Gastroesophageal sphincter (tissue), 4 donors: ENCODE measurements around the gene DPM3. TPM values are rescaled to one million over a fixed set of nuclear protein-coding genes. Genes with fewer than 3 reads are reported as not detected.

Experiments used
- ATAC-seq: fragments of 150-250 bp; one replicate; pipeline ENCODE4 v1.9.1; 2016; ENCODE audit warnings: mild to moderate bottlenecking, moderate library complexity
- H3K27ac ChIP-seq, 4 donors: fragments of 200-600 bp; sonication (generic) in 3 of 4; 1 replicate in 3 of 4; 2 replicates in 1 of 4; pipeline ENCODE4 v1.5.1; 2016 to 2019
- H3K27me3 ChIP-seq: fragments of 200-600 bp; sonication (generic); one replicate; pipeline ENCODE4 v1.5.1; 2019
- H3K36me3 ChIP-seq, 2 donors: fragments of 200-600 bp; sonication (generic); one replicate each; pipeline ENCODE4 v1.5.1; 2019; ENCODE audit warnings: control low read depth in 1 of 2
- H3K4me1 ChIP-seq, 3 donors: fragments of 200-600 bp; sonication (generic); 1 replicate in 2 of 3; 2 replicates in 1 of 3; pipeline ENCODE4 v1.5.1; 2016 to 2019; ENCODE audit warnings: control low read depth in 2 of 3
- H3K4me3 ChIP-seq, 2 donors: fragments of 200-600 bp; sonication (generic); one replicate each; pipeline ENCODE4 v1.5.1; 2019; ENCODE audit warnings: mild to moderate bottlenecking in 1 of 2, moderate library complexity in 1 of 2
- H3K9me3 ChIP-seq, 3 donors: fragments of 200-600 bp; sonication (generic); one replicate each; pipeline ENCODE4 v1.5.1; 2017 to 2019; ENCODE audit warnings: control low read depth in 2 of 3
- CTCF ChIP-seq, 4 experiments: fragments of 200-600 bp in 2 of 4; fragments of 450-650 bp in 2 of 4; sonication (generic) in 1 of 4; IDR thresholded peaks; one replicate each; pipeline ENCODE4 v1.5.1; 2017 to 2019; ENCODE audit warnings: antibody characterized with exemption in 4 of 4, mild to moderate bottlenecking in 2 of 4, moderate library complexity in 2 of 4
- EP300 ChIP-seq: sonication (generic); formaldehyde crosslinking; IDR thresholded peaks from one replicate; pipeline ENCODE4 v1.6.1; 2017; ENCODE audit warnings: antibody characterized with exemption, mild to moderate bottlenecking
- POLR2A ChIP-seq, 2 donors: fragments of 450-650 bp; IDR thresholded peaks; one replicate each; pipeline ENCODE4 v1.6.1; 2017; ENCODE audit warnings: antibody characterized with exemption in 2 of 2, mild to moderate bottlenecking in 2 of 2, moderate library complexity in 1 of 2
- POLR2AphosphoS5 ChIP-seq: sonication (generic); formaldehyde crosslinking; IDR thresholded peaks from one replicate; pipeline ENCODE4 v1.6.1; 2017; ENCODE audit warnings: antibody characterized with exemption
- WGBS, 2 donors: methylation state at CpG; one replicate each; pipeline ENCODE4 v1.1.5; 2018; ENCODE audit warnings: low coverage in 1 of 2; 5-methylcytosine and 5-hydroxymethylcytosine counted together
- total RNA-seq, 4 donors: library from RNA; depleted of rRNA; stranded (reverse); fragments of >200 nt; gene quantifications; one replicate each; pipeline ENCODE4 v1.1.0, GENCODE V29; 2016

The DPM3 gene
- total RNA-seq, 4 donors from 2014 or later, result 57.9 to 128 (median 87.7) TPM

- peak overlapping the region in 3 of 4 donors; percentile 84 to 99 (median 91) for H3K27ac ChIP-seq
- H3K4me1 ChIP-seq, result peaks cover 0 to 62% (median 30%) of the 10 kb centered on the region in 3 donors
Observed at GRCh38 chr1:155126556-155127104, 13.7 kb downstream of the DPM3 start.

GRCh38 chr1:155125946-155126555 is 14.3 kb downstream of the DPM3 start:
- 20 to 45% methylated on average over 3 to 8 of the region's 53 CpGs for WGBS, 2 donors
- TF ChIP-seq CTCF (IDR thresholded peaks at IDR 0.05) (no peak), POLR2A (IDR thresholded peaks at IDR 0.05) (no peak), POLR2AphosphoS5 (no peak), EP300 (no peak)
- ATAC-seq, result peak; percentile 64

More at GRCh38 chr1:155126556-155127104, 13.7 kb downstream of the DPM3 start:
- TF ChIP-seq EP300 (no peak), CTCF (IDR thresholded peaks at IDR 0.05) (no peak), POLR2AphosphoS5 (no peak), POLR2A (IDR thresholded peaks at IDR 0.05) (no peak)
- Histone ChIP-seq H3K4me3 (peak overlapping the region; percentile 55 to 83), H3K27me3 (no peaks in the 10 kb centered on the region), H3K36me3 (peaks cover 0 to 6% of the 10 kb centered on the region in 2 donors), H3K9me3 (no peaks in the 10 kb centered on the region)
- 2 to 15% methylated on average over 8 to 15 of the region's 32 CpGs for WGBS, 2 donors
- peak; percentile 14 for ATAC-seq

GRCh38 chr1:155125511-155125945 is 14.8 kb downstream of the DPM3 start:
- H3K9me3 ChIP-seq, result no peaks in the 10 kb centered on the region
- TF ChIP-seq POLR2A (IDR thresholded peaks at IDR 0.05) (no peak), CTCF (IDR thresholded peaks at IDR 0.05) (no peak), POLR2AphosphoS5 (no peak), EP300 (no peak)
- H3K36me3 ChIP-seq, result no peaks in the 10 kb centered on the region
- ATAC-seq, result no peak
- peaks cover 0 to 51% (median 30%) of the 10 kb centered on the region in 3 donors for H3K4me1 ChIP-seq
- no peaks in the 10 kb centered on the region for H3K27me3 ChIP-seq
- H3K27ac ChIP-seq, result peak overlapping the region in 3 of 4 donors; percentile 84 to 99 (median 91)
- WGBS, 2 donors, result 20% methylated on average over 1 of the region's 11 CpGs; no CpG with 5 or more reads in 1 of the 2 donors
- H3K4me3 ChIP-seq, result no peak overlapping the region

More at GRCh38 chr1:155125946-155126555, 14.3 kb downstream of the DPM3 start:
- no peaks in the 10 kb centered on the region for H3K9me3 ChIP-seq
- H3K4me3 ChIP-seq, result peak overlapping the region in 1 of 2 donors; percentile 83
- H3K4me1 ChIP-seq, result peaks cover 0 to 57% (median 30%) of the 10 kb centered on the region in 3 donors
- no peaks in the 10 kb centered on the region for H3K36me3 ChIP-seq
- peak overlapping the region in 3 of 4 donors; percentile 84 to 99 (median 91) for H3K27ac ChIP-seq
- no peaks in the 10 kb centered on the region for H3K27me3 ChIP-seq

- Histone ChIP-seq H3K4me3 (no peak overlapping the region), H3K4me1 (peaks cover 0 to 44% (median 27%) of the 10 kb centered on the region in 3 donors), H3K27me3 (no peaks in the 10 kb centered on the region), H3K27ac (peak overlapping the region in 3 of 4 donors; percentile 84 to 99 (median 91)), H3K9me3 (no peaks in the 10 kb centered on the region), H3K36me3 (no peaks in the 10 kb centered on the region)
- 60 to 87% methylated on average over 3 to 7 of the region's 16 CpGs for WGBS, 2 donors
- ATAC-seq, result no peak
- no peak for TF ChIP-seq POLR2AphosphoS5
- no peak for TF ChIP-seq EP300
- TF ChIP-seq CTCF (IDR thresholded peaks at IDR 0.05), result no peak
- TF ChIP-seq POLR2A (IDR thresholded peaks at IDR 0.05), result no peak
Observed at GRCh38 chr1:155124503-155125463, 15.5 kb downstream of the DPM3 start.
